ENCODE results near the gene SUMF1. TPM values are rescaled to one million over a fixed set of nuclear protein-coding genes. Genes with fewer than 3 reads are reported as not detected.

Gene SUMF1
- total and polyA plus RNA-seq, 2 of the 13 experiments (the other 11 are each of a cell fraction or from before 2014, with no cell fraction given), result 18.5 to 28.9 TPM

DNA sequence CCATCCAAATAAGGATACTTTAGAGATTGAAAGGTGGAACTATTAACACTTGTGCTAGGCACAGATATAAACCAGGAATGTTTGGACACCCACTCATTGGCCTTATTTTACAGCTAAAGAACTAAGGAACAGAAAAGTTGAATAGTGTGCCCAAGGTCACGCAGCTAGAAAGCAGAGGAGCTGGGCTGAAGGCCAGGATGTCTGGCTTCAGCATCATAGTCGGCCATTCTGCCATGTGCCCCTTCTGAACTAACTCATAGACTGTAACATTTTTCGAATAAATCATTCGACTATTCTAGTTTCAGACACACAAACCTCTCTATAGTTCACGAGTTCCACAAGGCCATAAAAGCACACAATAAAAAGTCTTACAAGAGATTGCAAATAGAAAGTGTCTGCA is 71.1 kb downstream of the SUMF1 start:
- H3K27me3 ChIP-seq (ENCODE audit: control insufficient read depth in 1 of 2, insufficient read depth in 2 of 2, low read length in 2 of 2), result no peaks in the 10 kb centered on the region
- H3K27ac ChIP-seq (ENCODE audit: extremely low read length, insufficient read depth, low read length), result no peak overlapping the region
- BruUV-seq (replicated peaks), result no TSS peak
- H3K4me3 ChIP-seq (replicated peaks in 1 of 3; ENCODE audit: insufficient read depth in 1 of 3, low read depth in 2 of 3, low read length in 3 of 3), result no peak overlapping the region
- ChIA-PET CTCF (ENCODE audit: low intra/inter-chr PET ratio, low total read pairs) (no interaction called here), POLR2A (no interaction called here)
- intact Hi-C loops (cut with micrococcal nuclease; ENCODE audit: unreplicated experiment) (no loop called here), in situ Hi-C loops (cut with HindIII; ENCODE audit: extremely low pct_ligation_motif_present, low pct_unique_long_range_greater_than_20kb) (no loop called here)
- TF ChIP-seq ZNF709 (CRISPR knock-in tag; IDR thresholded peaks at IDR 0.05), result no peak
- no peak for TF ChIP-seq MYC (CRISPR knock-in tag; IDR thresholded peaks at IDR 0.05; ENCODE audit: borderline replicate concordance)
- H3K4me1 ChIP-seq (ENCODE audit: insufficient read depth, low read length), result no peaks in the 10 kb centered on the region
- 92% methylated on average over 5 of the region's 5 CpGs for WGBS (ENCODE audit: low lambda C conversion rate)
- H3K79me2 ChIP-seq (ENCODE audit: insufficient read depth, low read length), result no peaks in the 10 kb centered on the region
- 0 out of 5 replicates have a peak, but pooled peaks cover 0 to 13% of the 10 kb centered on the region in 2 experiments for H3K36me3 ChIP-seq (replicated peaks in 1 of 2; ENCODE audit: control insufficient read depth in 1 of 2, insufficient read depth in 2 of 2, low read length in 2 of 2)
- DNase-seq (ENCODE audit: low spot score), result no peak
- H2AFZ ChIP-seq (ENCODE audit: low read length), result no peak overlapping the region
- no peaks in the 10 kb centered on the region for H4K20me1 ChIP-seq (ENCODE audit: insufficient read depth, low read length)
- no peak for ATAC-seq
- no peak overlapping the region for H3K4me2 ChIP-seq (ENCODE audit: low read depth, low read length)
- no peaks in the 10 kb centered on the region for H3K9me3 ChIP-seq (ENCODE audit: low read length)
- FAIRE-seq, result no peak
- H3K9ac ChIP-seq (ENCODE audit: insufficient read depth, low read depth, low read length), result no peak overlapping the region

DNA sequence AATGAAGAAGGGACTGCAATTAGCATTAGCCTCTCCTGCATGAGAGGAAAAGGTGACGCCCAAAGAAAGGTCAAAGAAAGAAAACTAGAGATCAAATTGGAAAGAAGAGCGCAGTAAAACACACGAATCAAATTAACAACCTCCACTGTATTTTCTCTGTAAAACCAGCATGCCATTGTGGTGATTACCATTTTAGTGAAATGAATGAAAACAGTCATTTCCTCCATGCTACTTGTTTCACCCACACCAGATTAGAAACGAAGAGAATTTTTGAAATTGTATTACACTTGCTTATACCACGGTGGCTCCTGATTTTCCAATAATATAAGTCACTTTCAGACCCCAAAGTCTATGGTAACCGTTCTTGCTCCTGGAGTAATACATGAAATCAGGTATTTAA is 71.6 kb downstream of the SUMF1 start:
- no peak overlapping the region for H3K4me2 ChIP-seq (ENCODE audit: low read depth, low read length)
- H3K4me1 ChIP-seq (ENCODE audit: insufficient read depth, low read length), result no peaks in the 10 kb centered on the region
- no peak for DNase-seq (ENCODE audit: low spot score)
- H3K79me2 ChIP-seq (ENCODE audit: insufficient read depth, low read length), result no peaks in the 10 kb centered on the region
- no peak for FAIRE-seq
- no peak overlapping the region for H3K4me3 ChIP-seq (replicated peaks in 1 of 3; ENCODE audit: insufficient read depth in 1 of 3, low read depth in 2 of 3, low read length in 3 of 3)
- no peak overlapping the region for H3K9ac ChIP-seq (ENCODE audit: insufficient read depth, low read depth, low read length)
- no peak for ATAC-seq
- intact Hi-C loops (cut with micrococcal nuclease; ENCODE audit: unreplicated experiment), result no loop called here
- 0 out of 5 replicates have a peak, but pooled peaks cover 0 to 13% of the 10 kb centered on the region in 2 experiments for H3K36me3 ChIP-seq (replicated peaks in 1 of 2; ENCODE audit: control insufficient read depth in 1 of 2, insufficient read depth in 2 of 2, low read length in 2 of 2)
- no peaks in the 10 kb centered on the region for H3K9me3 ChIP-seq (ENCODE audit: low read length)
- no TSS peak for BruUV-seq (replicated peaks)
- H2AFZ ChIP-seq (ENCODE audit: low read length), result no peak overlapping the region
- H3K27ac ChIP-seq (ENCODE audit: extremely low read length, insufficient read depth, low read length), result no peak overlapping the region
- H3K27me3 ChIP-seq (ENCODE audit: control insufficient read depth in 1 of 2, insufficient read depth in 2 of 2, low read length in 2 of 2), result no peaks in the 10 kb centered on the region
- ChIA-PET POLR2A (no interaction called here), CTCF (ENCODE audit: low intra/inter-chr PET ratio, low total read pairs) (no interaction called here)
- no peaks in the 10 kb centered on the region for H4K20me1 ChIP-seq (ENCODE audit: insufficient read depth, low read length)
- TF ChIP-seq NFE2 (CRISPR knock-in tag; IDR thresholded peaks at IDR 0.05), result no peak
- TF ChIP-seq, protein P1, sequence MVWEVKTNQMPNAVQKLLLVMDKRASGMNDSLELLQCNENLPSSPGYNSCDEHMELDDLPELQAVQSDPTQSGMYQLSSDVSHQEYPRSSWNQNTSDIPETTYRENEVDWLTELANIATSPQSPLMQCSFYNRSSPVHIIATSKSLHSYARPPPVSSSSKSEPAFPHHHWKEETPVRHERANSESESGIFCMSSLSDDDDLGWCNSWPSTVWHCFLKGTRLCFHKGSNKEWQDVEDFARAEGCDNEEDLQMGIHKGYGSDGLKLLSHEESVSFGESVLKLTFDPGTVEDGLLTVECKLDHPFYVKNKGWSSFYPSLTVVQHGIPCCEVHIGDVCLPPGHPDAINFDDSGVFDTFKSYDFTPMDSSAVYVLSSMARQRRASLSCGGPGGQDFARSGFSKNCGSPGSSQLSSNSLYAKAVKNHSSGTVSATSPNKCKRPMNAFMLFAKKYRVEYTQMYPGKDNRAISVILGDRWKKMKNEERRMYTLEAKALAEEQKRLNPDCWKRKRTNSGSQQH (CRISPR knock-in tag; IDR thresholded peaks at IDR 0.05; ENCODE audit: low read depth), result no peak
- no peak for TF ChIP-seq KLF11 (CRISPR knock-in tag; IDR thresholded peaks at IDR 0.05)
- TF ChIP-seq ZNF749 (CRISPR knock-in tag; IDR thresholded peaks at IDR 0.05; ENCODE audit: borderline replicate concordance), result no peak
- TF ChIP-seq TP53 (CRISPR knock-in tag; conservative IDR thresholded peaks at IDR 0.05), result no peak
- TF ChIP-seq, protein P2, sequence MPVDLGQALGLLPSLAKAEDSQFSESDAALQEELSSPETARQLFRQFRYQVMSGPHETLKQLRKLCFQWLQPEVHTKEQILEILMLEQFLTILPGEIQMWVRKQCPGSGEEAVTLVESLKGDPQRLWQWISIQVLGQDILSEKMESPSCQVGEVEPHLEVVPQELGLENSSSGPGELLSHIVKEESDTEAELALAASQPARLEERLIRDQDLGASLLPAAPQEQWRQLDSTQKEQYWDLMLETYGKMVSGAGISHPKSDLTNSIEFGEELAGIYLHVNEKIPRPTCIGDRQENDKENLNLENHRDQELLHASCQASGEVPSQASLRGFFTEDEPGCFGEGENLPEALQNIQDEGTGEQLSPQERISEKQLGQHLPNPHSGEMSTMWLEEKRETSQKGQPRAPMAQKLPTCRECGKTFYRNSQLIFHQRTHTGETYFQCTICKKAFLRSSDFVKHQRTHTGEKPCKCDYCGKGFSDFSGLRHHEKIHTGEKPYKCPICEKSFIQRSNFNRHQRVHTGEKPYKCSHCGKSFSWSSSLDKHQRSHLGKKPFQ (CRISPR knock-in tag; IDR thresholded peaks at IDR 0.05; ENCODE audit: insufficient replicate concordance), result no peak
- TF ChIP-seq MYNN (CRISPR knock-in tag; IDR thresholded peaks at IDR 0.05; ENCODE audit: low read depth), result no peak
- no peak for TF ChIP-seq U2AF2 (IDR thresholded peaks at IDR 0.05; ENCODE audit: low read depth, low read length)
- TF ChIP-seq KAT8 (CRISPR knock-in tag; IDR thresholded peaks at IDR 0.05), result no peak
- TF ChIP-seq, protein P3, sequence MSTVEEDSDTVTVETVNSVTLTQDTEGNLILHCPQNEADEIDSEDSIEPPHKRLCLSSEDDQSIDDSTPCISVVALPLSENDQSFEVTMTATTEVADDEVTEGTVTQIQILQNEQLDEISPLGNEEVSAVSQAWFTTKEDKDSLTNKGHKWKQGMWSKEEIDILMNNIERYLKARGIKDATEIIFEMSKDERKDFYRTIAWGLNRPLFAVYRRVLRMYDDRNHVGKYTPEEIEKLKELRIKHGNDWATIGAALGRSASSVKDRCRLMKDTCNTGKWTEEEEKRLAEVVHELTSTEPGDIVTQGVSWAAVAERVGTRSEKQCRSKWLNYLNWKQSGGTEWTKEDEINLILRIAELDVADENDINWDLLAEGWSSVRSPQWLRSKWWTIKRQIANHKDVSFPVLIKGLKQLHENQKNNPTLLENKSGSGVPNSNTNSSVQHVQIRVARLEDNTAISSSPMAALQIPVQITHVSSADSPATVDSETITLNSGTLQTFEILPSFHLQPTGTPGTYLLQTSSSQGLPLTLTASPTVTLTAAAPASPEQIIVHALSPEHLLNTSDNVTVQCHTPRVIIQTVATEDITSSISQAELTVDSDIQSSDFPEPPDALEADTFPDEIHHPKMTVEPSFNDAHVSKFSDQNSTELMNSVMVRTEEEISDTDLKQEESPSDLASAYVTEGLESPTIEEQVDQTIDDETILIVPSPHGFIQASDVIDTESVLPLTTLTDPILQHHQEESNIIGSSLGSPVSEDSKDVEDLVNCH (CRISPR knock-in tag; IDR thresholded peaks at IDR 0.05), result no peak
- TF ChIP-seq KLF15 (CRISPR knock-in tag; IDR thresholded peaks at IDR 0.05; ENCODE audit: borderline replicate concordance), result no peak
- no peak for TF ChIP-seq ZNF224 (CRISPR knock-in tag; IDR thresholded peaks at IDR 0.05)
- no peak for TF ChIP-seq SP2 (CRISPR knock-in tag; IDR thresholded peaks at IDR 0.05)
- in situ Hi-C loops (cut with HindIII; ENCODE audit: extremely low pct_ligation_motif_present, low pct_unique_long_range_greater_than_20kb), result no loop called here
- 95% methylated on average over 6 of the region's 6 CpGs for WGBS (ENCODE audit: low lambda C conversion rate)
